Measurements from ENCODE around the gene ADAM12. TPM values are rescaled to one million over a fixed set of nuclear protein-coding genes. Genes with fewer than 3 reads are reported as not detected.

Gene ADAM12
- total RNA-seq, 1 donor from 2014 or later = 41.7 TPM

- H3K36me3 Mint-ChIP-seq (ENCODE audit: unreplicated experiment) = peaks cover 6% of the 10 kb centered on the region
These were observed 260.7 kb downstream of the ADAM12 start for GRCh38 chr10:126127481-126128029.

GRCh38 chr10:126126866-126127265 lies 261.4 kb downstream of the ADAM12 start:
- Mint-ChIP-seq H3K36me3 (ENCODE audit: unreplicated experiment) (peaks cover 6% of the 10 kb centered on the region), H3K27ac (ENCODE audit: unreplicated experiment) (no peak overlapping the region), H3K4me1 (ENCODE audit: unreplicated experiment) (peaks cover 3% of the 10 kb centered on the region), H3K9me3 (ENCODE audit: unreplicated experiment) (no peaks in the 10 kb centered on the region), H3K27me3 (ENCODE audit: unreplicated experiment) (no peaks in the 10 kb centered on the region), H3K4me3 (ENCODE audit: unreplicated experiment) (no peak overlapping the region)
- TF ChIP-seq CTCF (IDR thresholded peaks at IDR 0.05) = no peak
- no peak for DNase-seq (ENCODE audit: extremely low spot score, unreplicated experiment)

More at GRCh38 chr10:126127481-126128029, 260.7 kb downstream of the ADAM12 start:
- H3K27ac Mint-ChIP-seq (ENCODE audit: unreplicated experiment) = no peak overlapping the region
- peaks cover 3% of the 10 kb centered on the region for H3K4me1 Mint-ChIP-seq (ENCODE audit: unreplicated experiment)
- H3K9me3 Mint-ChIP-seq (ENCODE audit: unreplicated experiment) = no peaks in the 10 kb centered on the region
- no peak overlapping the region for H3K4me3 Mint-ChIP-seq (ENCODE audit: unreplicated experiment)
- DNase-seq (ENCODE audit: extremely low spot score, unreplicated experiment) = no peak
- TF ChIP-seq CTCF (IDR thresholded peaks at IDR 0.05) = no peak
- H3K27me3 Mint-ChIP-seq (ENCODE audit: unreplicated experiment) = no peaks in the 10 kb centered on the region

GRCh38 chr10:126126023-126126422 lies 262.3 kb downstream of the ADAM12 start:
- Mint-ChIP-seq H3K27me3 (ENCODE audit: unreplicated experiment) (no peaks in the 10 kb centered on the region), H3K4me3 (ENCODE audit: unreplicated experiment) (no peak overlapping the region), H3K27ac (ENCODE audit: unreplicated experiment) (no peak overlapping the region), H3K36me3 (ENCODE audit: unreplicated experiment) (peaks cover 6% of the 10 kb centered on the region), H3K4me1 (ENCODE audit: unreplicated experiment) (peaks cover 3% of the 10 kb centered on the region), H3K9me3 (ENCODE audit: unreplicated experiment) (no peaks in the 10 kb centered on the region)
- no peak for TF ChIP-seq CTCF (IDR thresholded peaks at IDR 0.05)
- no peak for DNase-seq (ENCODE audit: extremely low spot score, unreplicated experiment)

- no peak overlapping the region for H3K4me3 Mint-ChIP-seq (ENCODE audit: unreplicated experiment)
- H3K36me3 Mint-ChIP-seq (ENCODE audit: unreplicated experiment) = peaks cover 6% of the 10 kb centered on the region
- H3K27ac Mint-ChIP-seq (ENCODE audit: unreplicated experiment) = no peak overlapping the region
- no peak for DNase-seq (ENCODE audit: extremely low spot score, unreplicated experiment)
- no peak for TF ChIP-seq CTCF (IDR thresholded peaks at IDR 0.05)
- H3K9me3 Mint-ChIP-seq (ENCODE audit: unreplicated experiment) = no peaks in the 10 kb centered on the region
- H3K4me1 Mint-ChIP-seq (ENCODE audit: unreplicated experiment) = peaks cover 3% of the 10 kb centered on the region
- no peaks in the 10 kb centered on the region for H3K27me3 Mint-ChIP-seq (ENCODE audit: unreplicated experiment)
These were observed 263.5 kb downstream of the ADAM12 start for GRCh38 chr10:126124668-126125349.

GRCh38 chr10:126124046-126124445 lies 264.2 kb downstream of the ADAM12 start:
- no peak overlapping the region for H3K4me3 Mint-ChIP-seq (ENCODE audit: unreplicated experiment)
- no peak for TF ChIP-seq CTCF (IDR thresholded peaks at IDR 0.05)
- no peaks in the 10 kb centered on the region for H3K27me3 Mint-ChIP-seq (ENCODE audit: unreplicated experiment)
- H3K27ac Mint-ChIP-seq (ENCODE audit: unreplicated experiment) = no peak overlapping the region
- H3K9me3 Mint-ChIP-seq (ENCODE audit: unreplicated experiment) = no peaks in the 10 kb centered on the region
- H3K36me3 Mint-ChIP-seq (ENCODE audit: unreplicated experiment) = peaks cover 6% of the 10 kb centered on the region
- no peak for DNase-seq (ENCODE audit: extremely low spot score, unreplicated experiment)
- peaks cover 3% of the 10 kb centered on the region for H3K4me1 Mint-ChIP-seq (ENCODE audit: unreplicated experiment)

Data from osteocyte (in vitro differentiated cells).